Measurements from ENCODE around the gene WDR46. TPM values are rescaled to one million over a fixed set of nuclear protein-coding genes. Genes with fewer than 3 reads are reported as not detected.

Gene WDR46
- total and polyA plus RNA-seq, 2 of the 13 experiments (the other 11 are each of a cell fraction or from before 2014, with no cell fraction given): 47.4 to 105 TPM

DNA sequence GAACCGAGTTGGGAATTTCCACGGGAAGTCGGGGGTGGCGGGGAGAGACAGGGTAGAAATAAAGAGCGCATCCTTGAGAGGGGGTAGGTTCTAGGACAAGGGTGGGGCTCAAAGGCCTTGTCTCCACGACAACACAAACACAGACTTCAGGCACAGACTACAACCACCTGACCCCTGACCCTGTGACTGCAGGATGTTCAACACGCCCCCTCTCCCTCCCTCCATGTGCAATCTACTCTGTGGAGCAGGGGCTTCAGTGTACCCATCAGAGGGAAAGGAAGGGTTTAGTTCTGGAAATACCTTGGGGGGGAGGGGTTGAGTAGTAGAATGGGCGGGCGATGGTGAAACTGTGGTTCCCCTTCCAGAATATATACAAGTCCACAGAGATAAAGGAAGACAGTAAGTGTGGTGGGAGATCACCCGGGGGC lies 25.5 kb upstream of the WDR46 start (continued):
- TF ChIP-seq FOXK1 (CRISPR knock-in tag; IDR thresholded peaks at IDR 0.05; ENCODE audit: borderline replicate concordance, low read depth) (0 out of 2 replicates have a peak, but pooled peaks have one; percentile 17), ZNF747 (CRISPR knock-in tag; IDR thresholded peaks at IDR 0.05; ENCODE audit: borderline replicate concordance) (no peak), SKI (IDR thresholded peaks at IDR 0.05; ENCODE audit: partially characterized antibody) (peak; percentile 69), SMAD3 (CRISPR knock-in tag; IDR thresholded peaks at IDR 0.05) (no peak), FOXA1 (IDR thresholded peaks at IDR 0.05) (no peak), FOXA1 (CRISPR knock-in tag; IDR thresholded peaks at IDR 0.05) (0 out of 2 replicates have a peak, but pooled peaks have one; percentile 39)

DNA sequence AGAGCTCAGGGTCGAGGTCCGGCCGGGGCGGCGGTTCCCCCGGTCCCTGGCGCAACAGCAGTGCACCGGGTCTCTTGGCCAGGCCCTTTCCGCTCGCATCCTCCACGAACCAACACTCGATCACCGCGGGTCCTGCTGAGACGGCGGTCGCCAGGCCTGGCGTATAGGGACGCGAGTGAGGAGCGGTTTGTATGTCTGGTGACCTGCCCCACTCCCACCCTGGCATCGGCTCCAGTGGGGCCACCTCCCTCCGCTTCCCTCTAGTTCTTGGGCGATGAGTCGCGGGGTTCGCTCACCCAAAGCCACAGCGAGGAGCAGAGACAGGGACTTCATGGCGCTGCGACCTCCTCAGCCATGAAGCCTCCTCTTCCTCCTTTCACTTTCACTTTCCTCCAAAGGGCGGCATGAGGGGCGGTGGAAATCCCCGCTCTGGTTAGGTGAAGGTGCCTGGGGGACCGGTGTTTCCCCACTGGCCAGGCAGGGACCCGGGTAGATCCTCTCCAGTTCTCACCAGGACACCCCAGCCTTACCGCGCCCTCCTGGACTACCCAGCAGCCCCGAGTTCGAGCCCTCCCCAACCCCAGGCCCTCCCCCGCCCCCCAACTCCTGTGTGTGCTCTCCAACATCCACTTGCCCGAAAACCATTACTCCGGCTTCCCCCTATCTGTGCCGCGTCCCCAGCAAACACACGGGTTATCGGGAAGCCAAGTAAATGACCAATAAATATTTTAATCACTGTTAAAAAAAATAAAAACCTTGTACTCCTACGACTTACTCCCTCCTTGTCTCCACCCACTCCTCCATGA lies 24.9 kb upstream of the WDR46 start, which contains the start of gene TAPBP:
TSS of gene TAPBP (minus strand) at position 370 of the 806 bp plus-strand sequence. CDS start at position 333, 37 bp downstream.
- ChIA-PET POLR2A (interaction anchor here (0.8 to 2.7 kb wide), 9 partner anchors 12 to 342 kb away, joined by 3 to 40 read pairs (median 10); partner anchors contain the start of genes CUTA, PFDN6, PHF1 and RGL2), CTCF (ENCODE audit: low intra/inter-chr PET ratio, low total read pairs) (no interaction called here)
- in situ Hi-C loops (cut with HindIII; ENCODE audit: extremely low pct_ligation_motif_present, low pct_unique_long_range_greater_than_20kb) (no loop called here), intact Hi-C loops (cut with micrococcal nuclease; ENCODE audit: unreplicated experiment) (loop anchor here (5.0 kb wide), 1 partner anchor 42 kb away; the partner anchor contains the start of genes RPS18 and VPS52)
- ATAC-seq: peak; percentile 33
- peak; percentile 55 for DNase-seq (ENCODE audit: low spot score)
- Histone ChIP-seq H3K4me3 (replicated peaks in 1 of 3; ENCODE audit: insufficient read depth in 1 of 3, low read depth in 2 of 3, low read length in 3 of 3) (peak within 1 kb of the TSS; percentile 92 to 98 (median 98)), H2AFZ (ENCODE audit: low read length) (peak within 1 kb of the TSS; percentile 38), H4K20me1 (ENCODE audit: insufficient read depth, low read length) (peaks cover 3% of the 10 kb centered on the region; the same call in 1 of the 2 replicates), H3K4me1 (ENCODE audit: insufficient read depth, low read length) (peaks cover 32% of the 10 kb centered on the region), H3K36me3 (replicated peaks in 1 of 2; ENCODE audit: control insufficient read depth in 1 of 2, insufficient read depth in 2 of 2, low read length in 2 of 2) (peaks cover under 1 to 7% of the 10 kb centered on the region in 2 experiments), H3K9ac (ENCODE audit: insufficient read depth, low read depth, low read length) (peak within 1 kb of the TSS; percentile 92), H3K27ac (ENCODE audit: extremely low read length, insufficient read depth, low read length) (peak within 1 kb of the TSS; percentile 83), H3K9me3 (ENCODE audit: low read length) (no peaks in the 10 kb centered on the region), H3K4me2 (ENCODE audit: low read depth, low read length) (peak within 1 kb of the TSS; percentile 94), H3K27me3 (ENCODE audit: control insufficient read depth in 1 of 2, insufficient read depth in 2 of 2, low read length in 2 of 2) (no peaks in the 10 kb centered on the region; a peak in 1 of 5 replicates), H3K79me2 (ENCODE audit: insufficient read depth, low read length) (peaks cover 20% of the 10 kb centered on the region)
- under 1% methylated on average over 45 of the region's 47 CpGs for WGBS (ENCODE audit: low lambda C conversion rate)
- TSS peak; percentile 49 for BruUV-seq (replicated peaks)
- FAIRE-seq: no peak
- TF ChIP-seq, protein P1, sequence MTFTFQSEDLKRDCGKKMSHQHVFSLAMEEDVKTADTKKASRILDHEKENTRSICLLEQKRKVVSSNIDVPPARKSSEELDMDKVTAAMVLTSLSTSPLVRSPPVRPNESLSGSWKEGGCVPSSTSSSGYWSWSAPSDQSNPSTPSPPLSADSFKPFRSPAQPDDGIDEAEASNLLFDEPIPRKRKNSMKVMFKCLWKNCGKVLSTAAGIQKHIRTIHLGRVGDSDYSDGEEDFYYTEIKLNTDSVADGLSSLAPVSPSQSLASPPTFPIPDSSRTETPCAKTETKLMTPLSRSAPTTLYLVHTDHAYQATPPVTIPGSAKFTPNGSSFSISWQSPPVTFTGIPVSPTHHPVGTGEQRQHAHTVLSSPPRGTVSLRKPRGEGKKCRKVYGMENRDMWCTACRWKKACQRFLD (CRISPR knock-in tag; IDR thresholded peaks at IDR 0.05; ENCODE audit: borderline replicate concordance): no peak
- TF ChIP-seq, protein P2, sequence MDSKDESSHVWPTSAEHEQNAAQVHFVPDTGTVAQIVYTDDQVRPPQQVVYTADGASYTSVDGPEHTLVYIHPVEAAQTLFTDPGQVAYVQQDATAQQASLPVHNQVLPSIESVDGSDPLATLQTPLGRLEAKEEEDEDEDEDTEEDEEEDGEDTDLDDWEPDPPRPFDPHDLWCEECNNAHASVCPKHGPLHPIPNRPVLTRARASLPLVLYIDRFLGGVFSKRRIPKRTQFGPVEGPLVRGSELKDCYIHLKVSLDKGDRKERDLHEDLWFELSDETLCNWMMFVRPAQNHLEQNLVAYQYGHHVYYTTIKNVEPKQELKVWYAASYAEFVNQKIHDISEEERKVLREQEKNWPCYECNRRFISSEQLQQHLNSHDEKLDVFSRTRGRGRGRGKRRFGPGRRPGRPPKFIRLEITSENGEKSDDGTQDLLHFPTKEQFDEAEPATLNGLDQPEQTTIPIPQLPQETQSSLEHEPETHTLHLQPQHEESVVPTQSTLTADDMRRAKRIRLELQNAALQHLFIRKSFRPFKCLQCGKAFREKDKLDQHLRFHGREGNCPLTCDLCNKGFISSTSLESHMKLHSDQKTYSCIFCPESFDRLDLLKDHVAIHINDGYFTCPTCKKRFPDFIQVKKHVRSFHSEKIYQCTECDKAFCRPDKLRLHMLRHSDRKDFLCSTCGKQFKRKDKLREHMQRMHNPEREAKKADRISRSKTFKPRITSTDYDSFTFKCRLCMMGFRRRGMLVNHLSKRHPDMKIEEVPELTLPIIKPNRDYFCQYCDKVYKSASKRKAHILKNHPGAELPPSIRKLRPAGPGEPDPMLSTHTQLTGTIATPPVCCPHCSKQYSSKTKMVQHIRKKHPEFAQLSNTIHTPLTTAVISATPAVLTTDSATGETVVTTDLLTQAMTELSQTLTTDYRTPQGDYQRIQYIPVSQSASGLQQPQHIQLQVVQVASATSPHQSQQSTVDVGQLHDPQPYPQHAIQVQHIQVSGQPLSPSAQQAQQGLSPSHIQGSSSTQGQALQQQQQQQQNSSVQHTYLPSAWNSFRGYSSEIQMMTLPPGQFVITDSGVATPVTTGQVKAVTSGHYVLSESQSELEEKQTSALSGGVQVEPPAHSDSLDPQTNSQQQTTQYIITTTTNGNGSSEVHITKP (CRISPR knock-in tag; IDR thresholded peaks at IDR 0.05; ENCODE audit: low read depth): peak; percentile 19; the same call in 1 of the 2 replicates
- TF ChIP-seq CENPT (CRISPR knock-in tag; IDR thresholded peaks at IDR 0.05; ENCODE audit: low read depth) (0 out of 2 replicates have a peak, but pooled peaks have one; percentile 78), ZNF253 (CRISPR knock-in tag; IDR thresholded peaks at IDR 0.05; ENCODE audit: borderline replicate concordance) (no peak; the same call in 1 of the 2 replicates), ZNF547 (CRISPR knock-in tag; IDR thresholded peaks at IDR 0.05) (no peak; the same call in 1 of the 2 replicates), ZNF777 (CRISPR knock-in tag; IDR thresholded peaks at IDR 0.05) (peak; percentile 40; the same call in 1 of the 2 replicates), ZNF329 (CRISPR knock-in tag; IDR thresholded peaks at IDR 0.05; ENCODE audit: low read depth) (0 out of 2 replicates have a peak, but pooled peaks have one; percentile 34), U2AF1 (optimal IDR thresholded peaks at IDR 0.05; ENCODE audit: low read depth, low read length) (no peak)
